IMR-90 (cell line): ENCODE measurements around the gene AMOTL1. TPM values are rescaled to one million over a fixed set of nuclear protein-coding genes. Genes with fewer than 3 reads are reported as not detected.
A peak's percentile ranks its signal among the peaks of the same experiment; 100 is the strongest.

Experiments used
- ATAC-seq: fragments of 200-7000 bp; cut with Tn5 transposase; 2 replicates; pipeline ENCODE4 v1.9.1; 2020; ENCODE audit warnings: low read depth, mild to moderate bottlenecking, moderate library complexity
- BruUV-seq: library from RNA; stranded (reverse); fragments of 400-500 nt; replicated peaks from 2 replicates; lab custom pipeline; 2021; lab: Mats Ljungman, UMichigan
- CTCF ChIA-PET: fragments of 300-600 bp; formaldehyde crosslinking; extraction: SDS; loops from one replicate; lab custom pipeline; 2021; ENCODE audit warnings: antibody characterized with exemption; lab: Yijun Ruan, JAX
- POLR2A ChIA-PET: fragments of 300-600 bp; sonication (Branson Sonifier 250); formaldehyde crosslinking; loops from one replicate; lab custom pipeline; 2022; ENCODE audit warnings: antibody characterized with exemption; ENCODE audit not compliant: unreplicated experiment; lab: Charles Lee
- DNase-seq: peaks from one replicate; pipeline ENCODE4 v3.0.0; 2013
- H2AFZ ChIP-seq: replicated peaks from 2 replicates; pipeline ENCODE3; 2013; ENCODE audit warnings: low read length, mild to moderate bottlenecking; ENCODE audit not compliant: poor library complexity
- H2AK5ac ChIP-seq: 2 replicates; pipeline ENCODE4 v1.6.1; 2013; ENCODE audit warnings: low read depth, low read length, inconsistent platforms
- H2AK9ac ChIP-seq: replicated peaks from 2 replicates; pipeline ENCODE3; 2013; ENCODE audit warnings: mild to moderate bottlenecking, low read depth, low read length, moderate library complexity; ENCODE audit not compliant: poor library complexity
- H2BK120ac ChIP-seq: 2 replicates; pipeline ENCODE4 v1.6.1; 2013; ENCODE audit warnings: low read depth, low read length, inconsistent platforms
- H2BK15ac ChIP-seq: 3 replicates; pipeline ENCODE4 v1.6.1; 2013; ENCODE audit warnings: low read depth, low read length, inconsistent platforms
- H2BK20ac ChIP-seq: 2 replicates; pipeline ENCODE4 v1.6.1; 2013; ENCODE audit warnings: low read depth, mild to moderate bottlenecking, inconsistent platforms, low read length, moderate library complexity
- H2BK5ac ChIP-seq: 2 replicates; pipeline ENCODE4 v1.6.1; 2013; ENCODE audit warnings: mild to moderate bottlenecking, low read depth, low read length, inconsistent platforms; ENCODE audit not compliant: poor library complexity, severe bottlenecking
- H3K14ac ChIP-seq: replicated peaks from 2 replicates; pipeline ENCODE4 v1.6.1; 2013; ENCODE audit warnings: low read depth, low read length, inconsistent platforms
- H3K18ac ChIP-seq: 2 replicates; pipeline ENCODE4 v1.6.1; 2013; ENCODE audit warnings: low read depth, low read length, control low read depth
- H3K23ac ChIP-seq: 2 replicates; pipeline ENCODE4 v1.6.1; 2013; ENCODE audit warnings: low read depth, low read length, inconsistent platforms
- H3K27ac ChIP-seq: 2 replicates; pipeline ENCODE4 v1.5.1; 2013; ENCODE audit warnings: mild to moderate bottlenecking, control low read depth, low read length; ENCODE audit not compliant: insufficient read depth
- H3K27me3 ChIP-seq: 2 replicates; pipeline ENCODE4 v1.6.1; 2013; ENCODE audit warnings: low read length; ENCODE audit not compliant: control insufficient read depth, insufficient read depth
- H3K36me3 ChIP-seq: 2 replicates; pipeline ENCODE4 v1.6.1; 2013; ENCODE audit warnings: low read length, mixed read lengths; ENCODE audit not compliant: control insufficient read depth, insufficient read depth
- H3K4ac ChIP-seq: 2 replicates; pipeline ENCODE4 v1.6.1; 2013; ENCODE audit warnings: low read depth, low read length, inconsistent platforms
- H3K4me1 ChIP-seq: 2 replicates; pipeline ENCODE4 v1.6.1; 2013; ENCODE audit warnings: low read length, mixed read lengths; ENCODE audit not compliant: control insufficient read depth, insufficient read depth
- H3K4me2 ChIP-seq: 2 replicates; pipeline ENCODE4 v1.6.1; 2013; ENCODE audit warnings: low read depth, mild to moderate bottlenecking, control low read depth, low read length, moderate library complexity
- H3K4me3 ChIP-seq: 2 replicates; pipeline ENCODE4 v1.5.1; 2013; ENCODE audit warnings: low read depth, mild to moderate bottlenecking, control low read depth, low read length, moderate library complexity; ENCODE audit not compliant: insufficient read depth
- H3K56ac ChIP-seq: 2 replicates; pipeline ENCODE4 v1.6.1; 2013; ENCODE audit warnings: low read length, inconsistent platforms; ENCODE audit not compliant: insufficient read depth; ENCODE audit errors: extremely low read depth
- H3K79me1 ChIP-seq, 2 experiments: 2 replicates each; pipeline ENCODE4 v1.6.1; 2013; ENCODE audit warnings: low read length in 2 of 2, inconsistent platforms in 1 of 2, low read depth in 1 of 2
- H3K9ac ChIP-seq: 2 replicates; pipeline ENCODE4 v1.6.1; 2013; ENCODE audit warnings: low read depth, low read length, control low read depth
- H3K9me1 ChIP-seq: 2 replicates; pipeline ENCODE4 v1.6.1; 2013; ENCODE audit warnings: low read length, inconsistent platforms; ENCODE audit not compliant: insufficient read depth
- H3K9me3 ChIP-seq: 2 replicates; pipeline ENCODE4 v1.6.1; 2013; ENCODE audit warnings: low read length; ENCODE audit not compliant: control insufficient read depth, insufficient read depth
- H4K20me1 ChIP-seq: 2 replicates; pipeline ENCODE4 v1.6.1; 2013; ENCODE audit warnings: low read length, inconsistent platforms; ENCODE audit not compliant: insufficient read depth
- H4K5ac ChIP-seq: 2 replicates; pipeline ENCODE4 v1.6.1; 2013; ENCODE audit warnings: mild to moderate bottlenecking, low read depth, low read length, control low read depth
- H4K8ac ChIP-seq, 2 experiments: 2 replicates each; pipeline ENCODE4 v1.6.1; 2013; ENCODE audit warnings: low read depth in 2 of 2, low read length in 2 of 2, control low read depth in 1 of 2, inconsistent platforms in 1 of 2
- H4K91ac ChIP-seq: 2 replicates; pipeline ENCODE4 v1.6.1; 2013; ENCODE audit warnings: low read depth, low read length, inconsistent platforms; ENCODE audit not compliant: insufficient read depth
- BHLHE40 ChIP-seq: fragments of 150-350 bp; IDR thresholded peaks from 2 replicates; pipeline ENCODE4 v1.6.1; 2016; ENCODE audit warnings: mild to moderate bottlenecking, low read depth, low read length
- CEBPB ChIP-seq: IDR thresholded peaks from 2 replicates; pipeline ENCODE4 v1.6.1; 2012; ENCODE audit warnings: low read depth, low read length, improper control_type of control experiment
- CHD1 ChIP-seq: IDR thresholded peaks from 2 replicates; pipeline ENCODE4 v1.6.1; 2012; ENCODE audit warnings: low read depth, low read length, improper control_type of control experiment
- CTCF ChIP-seq: conservative IDR thresholded peaks from 2 replicates; pipeline ENCODE4 v1.5.1; 2012; ENCODE audit warnings: mild to moderate bottlenecking, low read depth, low read length, improper control_type of control experiment
- ELK1 ChIP-seq: fragments of 150-350 bp; IDR thresholded peaks from 2 replicates; pipeline ENCODE4 v1.6.1; 2016; ENCODE audit warnings: low read depth, mild to moderate bottlenecking, low read length, moderate library complexity, borderline replicate concordance
- FOS ChIP-seq: fragments of 150-350 bp; IDR thresholded peaks from 2 replicates; pipeline ENCODE4 v1.6.1; 2016; ENCODE audit warnings: low read depth, low read length
- MAFK ChIP-seq: IDR thresholded peaks from 2 replicates; pipeline ENCODE4 v1.6.1; 2012; ENCODE audit warnings: low read depth, low read length, improper control_type of control experiment
- MAZ ChIP-seq: IDR thresholded peaks from 2 replicates; pipeline ENCODE4 v1.6.1; 2012; ENCODE audit warnings: low read depth, mild to moderate bottlenecking, low read length, improper control_type of control experiment, moderate library complexity, borderline replicate concordance
- MXI1 ChIP-seq: IDR thresholded peaks from 2 replicates; pipeline ENCODE4 v1.6.1; 2012; ENCODE audit warnings: low read depth, mild to moderate bottlenecking, low read length, moderate library complexity, borderline replicate concordance
- NFE2L2 ChIP-seq: fragments of 150-350 bp; IDR thresholded peaks from 2 replicates; pipeline ENCODE4 v1.6.1; 2016; ENCODE audit warnings: low read depth, mild to moderate bottlenecking, low read length
- POLR2A ChIP-seq: IDR thresholded peaks from 2 replicates; pipeline ENCODE4 v1.6.1; 2012; ENCODE audit warnings: mild to moderate bottlenecking, low read depth, low read length
- RAD21 ChIP-seq: IDR thresholded peaks from 2 replicates; pipeline ENCODE4 v1.6.1; 2012; ENCODE audit warnings: low read length, improper control_type of control experiment
- RCOR1 ChIP-seq: IDR thresholded peaks from 2 replicates; pipeline ENCODE4 v1.6.1; 2012; ENCODE audit warnings: mild to moderate bottlenecking, low read length, improper control_type of control experiment; ENCODE audit not compliant: insufficient replicate concordance
- RFX5 ChIP-seq: IDR thresholded peaks from 2 replicates; pipeline ENCODE4 v1.8.0; 2012; ENCODE audit warnings: low read depth, mild to moderate bottlenecking, low read length, moderate library complexity
- SMC3 ChIP-seq: fragments of 150-350 bp; IDR thresholded peaks from 2 replicates; pipeline ENCODE4 v1.6.1; 2016; ENCODE audit warnings: low read depth, mild to moderate bottlenecking, antibody characterized with exemption, low read length, moderate library complexity
- USF2 ChIP-seq: fragments of 150-350 bp; IDR thresholded peaks from 2 replicates; pipeline ENCODE4 v1.6.1; 2017; ENCODE audit warnings: mild to moderate bottlenecking, antibody characterized with exemption, low read length, low read depth
- WGBS, 2 experiments: methylation state at CpG; one replicate each; pipeline versions ENCODE4 v1.1.5 to v1.1.7; 2013; ENCODE audit warnings: missing lambda C conversion rate in 2 of 2; ENCODE audit not compliant: insufficient read length in 1 of 2; ENCODE audit errors: extremely low coverage in 2 of 2; 5-methylcytosine and 5-hydroxymethylcytosine counted together
- dilution Hi-C: fragments of 300-500 bp; cut with HindIII; formaldehyde crosslinking; loops from one replicate; pipeline ENCODE4 v1.14.3; 2018; ENCODE audit warnings: low sequenced_read_pairs; ENCODE audit not compliant: unreplicated experiment
- in situ Hi-C: fragments of 300-500 bp; cut with MboI; formaldehyde crosslinking; loops from 3 replicates; pipeline ENCODE4 v1.14.3; 2019; ENCODE audit warnings: low sequenced_read_pairs, inconsistent platforms, mixed read lengths
- intact Hi-C: fragments of 100-400 bp; cut with micrococcal nuclease; formaldehyde crosslinking; loops from 2 replicates; pipeline ENCODE4 v1.10.0; 2022
- polyA plus RNA-seq, 3 experiments: library from polyadenylated mRNA; depleted of rRNA; stranded (reverse); fragments of >200 nt; gene quantifications; 2 replicates each; pipeline ENCODE4 v1.2.3, GENCODE V29; 2012; ENCODE audit warnings: low replicate concordance in 1 of 3
- total RNA-seq: library from RNA; depleted of rRNA; stranded (reverse); fragments of >200 nt; gene quantifications from 2 replicates; pipeline ENCODE4 v1.2.3, GENCODE V29; 2012

Gene AMOTL1
- total and polyA plus RNA-seq, 2 of the 4 experiments (the other 2 are of a cell fraction), result 18.6 to 49.5 TPM

GRCh38 chr11:94790661-94791180, 22.6 kb downstream of the AMOTL1 start:
- Histone ChIP-seq H3K4ac (0 out of 2 replicates have a peak overlapping the region, but pooled peaks have one; percentile 29), H4K91ac (no peak overlapping the region), H3K27me3 (no peaks in the 10 kb centered on the region), H3K79me1 (peaks cover 40 to 86% of the 10 kb centered on the region in 2 experiments), H3K23ac (0 out of 2 replicates have a peak overlapping the region, but pooled peaks have one; percentile 9), H3K9me1 (peaks cover 26% of the 10 kb centered on the region), H4K20me1 (peaks cover 62% of the 10 kb centered on the region), H3K18ac (no peak overlapping the region), H4K8ac (no peak overlapping the region), H2AK9ac (no peak overlapping the region), H3K36me3 (no peaks in the 10 kb centered on the region), H3K4me2 (no peak overlapping the region), H2BK15ac (no peak overlapping the region), H3K56ac (no peak overlapping the region), H4K5ac (no peak overlapping the region), H2BK120ac (no peak overlapping the region), H3K9ac (no peak overlapping the region), H2BK5ac (no peak overlapping the region), H3K27ac (no peak overlapping the region; the same call in 1 of the 2 replicates), H3K4me3 (no peak overlapping the region), H3K9me3 (no peaks in the 10 kb centered on the region), H2AK5ac (no peak overlapping the region; the same call in 1 of the 2 replicates), H3K14ac (peak overlapping the region; percentile 1; the same call in 1 of the 2 replicates), H2AFZ (no peak overlapping the region), H2BK20ac (no peak overlapping the region), H3K4me1 (peaks cover 39% of the 10 kb centered on the region)
- intact Hi-C loops, result no loop called here
- no peak for TF ChIP-seq FOS
- TF ChIP-seq RFX5, result no peak
- no peak for TF ChIP-seq MXI1
- no peak for TF ChIP-seq CTCF
- no peak for TF ChIP-seq ELK1
- TF ChIP-seq BHLHE40, result no peak
- TF ChIP-seq RCOR1, result no peak
- no peak for TF ChIP-seq MAFK
- TF ChIP-seq NFE2L2, result no peak
- TF ChIP-seq CEBPB, result no peak
- no peak for TF ChIP-seq SMC3
- no peak for TF ChIP-seq CHD1
- no peak for TF ChIP-seq MAZ
- TF ChIP-seq POLR2A, result no peak
- no peak for TF ChIP-seq RAD21
- no peak for TF ChIP-seq USF2
- peak; percentile 55 for DNase-seq
- ATAC-seq, result no peak
- in situ Hi-C loops, result no loop called here
- no TSS peak for BruUV-seq
- ChIA-PET POLR2A (interaction anchor here (0.5 kb wide), 1 partner anchor 98 kb away, joined by 4 read pairs; no protein-coding TSS in a partner anchor), CTCF (no interaction called here)
- dilution Hi-C loops, result no loop called here
- WGBS, 2 experiments, result 17% methylated on average over 1 of the region's 6 CpGs; no CpG with 5 or more reads in 1 of the 2 experiments
